ENCODE data around the gene ZNF428. TPM values are rescaled to one million over a fixed set of nuclear protein-coding genes. Genes with fewer than 3 reads are reported as not detected.
A peak's percentile ranks its signal among the peaks of the same experiment; 100 is the strongest.

Gene ZNF428
- polyA plus RNA-seq, 1 of the 3 experiments (the other 2 are of a cell fraction) = 79.5 TPM

GRCh38 chr19:43595999-43596841, 23.2 kb downstream of the ZNF428 start, which contains the start of the genes IRGQ and ZNF576:
IRGQ (minus strand) TSS chr19:43596134; CDS start chr19:43595338, 796 bp downstream.
ZNF576 (plus strand) TSS chr19:43596595; CDS start chr19:43597109, 514 bp downstream.
- peaks cover 27 to 29% of the 10 kb centered on the region in 2 experiments for H3K36me3 ChIP-seq (replicated peaks in 1 of 2; ENCODE audit: control insufficient read depth in 1 of 2, insufficient read depth in 2 of 2, low read length in 1 of 2)
- peak within 1 kb of the TSS; percentile 94 for H3K9ac ChIP-seq
- ChIA-PET CTCF (interaction anchor here (0.9 to 6.6 kb wide), 9 partner anchors 25 to 213 kb away, joined by 3 to 104 read pairs (median 4); no protein-coding TSS in a partner anchor), POLR2A (interaction anchor here (0.6 to 1.2 kb wide), 6 partner anchors 12 to 162 kb away, joined by 3 to 5 read pairs (median 4); partner anchors contain the start of genes PINLYP and XRCC1)
- no peaks in the 10 kb centered on the region for H3K9me3 ChIP-seq
- peaks cover 78% of the 10 kb centered on the region for H3K79me2 ChIP-seq (ENCODE audit: insufficient read depth)
- peaks cover 9% of the 10 kb centered on the region; the same call in 1 of the 2 replicates for H4K20me1 ChIP-seq (ENCODE audit: insufficient read depth)
- H3K27me3 ChIP-seq (ENCODE audit: insufficient read depth) = no peaks in the 10 kb centered on the region
- H3K4me2 ChIP-seq = peak within 1 kb of the TSS; percentile 99
- TF ChIP-seq TCF12 (IDR thresholded peaks at IDR 0.05) (no peak), EZH2phosphoT487 (IDR thresholded peaks at IDR 0.05; ENCODE audit: borderline replicate concordance, low read depth) (no peak), SIN3A (IDR thresholded peaks at IDR 0.05; ENCODE audit: borderline replicate concordance, low read depth, low read length) (peak; percentile 82; the same call in 1 of the 2 replicates), GABPA (IDR thresholded peaks at IDR 0.05; ENCODE audit: low read depth) (no peak), REST (IDR thresholded peaks at IDR 0.05; ENCODE audit: low read depth, low read length) (0 out of 2 replicates have a peak, but pooled peaks have one; percentile 7), NRF1 (IDR thresholded peaks at IDR 0.05; ENCODE audit: low read depth, low read length) (peak; percentile 100), EP300 (IDR thresholded peaks at IDR 0.05; ENCODE audit: borderline replicate concordance in 1 of 2, low read depth in 1 of 2, low read length in 1 of 2) (no peak; a peak in 1 of 4 replicates), POLR2AphosphoS5 (IDR thresholded peaks at IDR 0.05; ENCODE audit: low read depth, low read length) (peak; percentile 84; the same call in 1 of the 2 replicates), CHD2 (IDR thresholded peaks at IDR 0.05; ENCODE audit: low read length, partially characterized antibody) (no peak), MXI1 (IDR thresholded peaks at IDR 0.05; ENCODE audit: low read depth, low read length) (peak; percentile 48), MEF2A (IDR thresholded peaks at IDR 0.05; ENCODE audit: borderline replicate concordance, low read depth) (no peak), GATA2 (CRISPR knock-in tag; IDR thresholded peaks at IDR 0.05) (no peak), RFX5 (IDR thresholded peaks at IDR 0.05; ENCODE audit: low read length) (no peak), FOXM1 (IDR thresholded peaks at IDR 0.05; ENCODE audit: low read depth) (no peak), TEAD4 (IDR thresholded peaks at IDR 0.05; ENCODE audit: borderline replicate concordance, insufficient read depth) (no peak), YY1 (IDR thresholded peaks at IDR 0.05; ENCODE audit: low read depth) (no peak), ELF1 (IDR thresholded peaks at IDR 0.05) (peak; percentile 61; the same call in 1 of the 2 replicates), RAD21 (IDR thresholded peaks at IDR 0.05; ENCODE audit: low read length) (no peak), PBX3 (IDR thresholded peaks at IDR 0.05) (peak; percentile 33; the same call in 1 of the 2 replicates), TAF1 (IDR thresholded peaks at IDR 0.05; ENCODE audit: borderline replicate concordance, low read depth, low read length) (peak; percentile 76), MAX (IDR thresholded peaks at IDR 0.05; ENCODE audit: low read depth) (peak; percentile 72), FOXJ3 (CRISPR knock-in tag; IDR thresholded peaks at IDR 0.05) (no peak)
- H3K27ac ChIP-seq (ENCODE audit: low read depth in 2 of 2, low read length in 1 of 2) = peak within 1 kb of the TSS; percentile 93 to 98
- peaks cover 8 to 22% of the 10 kb centered on the region in 2 experiments; a peak in 2 of 4 replicates for H3K4me1 ChIP-seq (ENCODE audit: control insufficient read depth in 1 of 2, insufficient read depth in 2 of 2, low read depth in 1 of 2, low read length in 1 of 2)
- H3K4me3 ChIP-seq (ENCODE audit: low read depth in 2 of 2, low read length in 1 of 2) = peak within 1 kb of the TSS; percentile 72 to 98
- peaks cover 16% of the 10 kb centered on the region for H3F3A ChIP-seq (replicated peaks; ENCODE audit: insufficient read depth)
- under 1% methylated on average over 55 of the region's 60 CpGs for WGBS (ENCODE audit: low lambda C conversion rate)
- no peaks in the 10 kb centered on the region for H3K9me2 ChIP-seq
- peak within 1 kb of the TSS; percentile 85 for H2AFZ ChIP-seq (ENCODE audit: low read depth)
- peak; percentile 97 for DNase-seq
